Activated CD8-positive, alpha-beta memory T cell treated with anti-CD3 and anti-CD28 coated beads for 48 hours (primary cell): ENCODE measurements around the gene RBM25.
"Not testable (repeated sequence)": the region's sequence is repeated elsewhere in the genome, so short reads cannot be mapped to it uniquely, and the experiment has no call there.

Source experiments
- DNase-seq, 3 experiments: peaks; one replicate each; pipeline ENCODE4 v3.0.0-alpha.2; 2020; ENCODE audit warnings: low read depth in 2 of 3, low spot score in 2 of 3

The RBM25 gene

GRCh38 chr14:73058224-73058921, at the start of gene RBM25:
Gene RBM25, plus strand, starts transcription at chr14:73058534. Its CDS starts 13,108 bp downstream, at chr14:73071642.
- DNase-seq = peak; percentile 78 to 90 (median 85)

DNA sequence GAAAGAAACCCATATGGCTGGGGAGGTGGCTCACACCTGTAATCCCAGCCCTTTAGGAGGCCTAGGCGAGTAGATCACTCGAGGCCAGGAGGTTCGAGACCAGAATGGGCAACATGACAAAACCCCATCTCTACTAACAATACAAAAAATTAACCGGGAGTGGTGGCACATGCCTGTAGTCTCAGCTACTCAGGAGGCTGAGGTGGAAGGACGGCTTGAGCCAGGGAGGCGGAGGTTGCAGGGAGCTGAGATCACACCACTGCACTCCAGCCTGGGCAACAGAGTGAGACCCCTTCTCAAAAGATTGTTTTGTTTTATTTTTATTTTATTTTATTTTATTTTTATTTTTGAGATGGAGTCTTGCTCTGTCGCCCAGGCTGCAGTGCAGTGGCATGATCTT, 47.1 kb upstream of the RBM25 start:
- not testable (repeated sequence) for DNase-seq

DNA sequence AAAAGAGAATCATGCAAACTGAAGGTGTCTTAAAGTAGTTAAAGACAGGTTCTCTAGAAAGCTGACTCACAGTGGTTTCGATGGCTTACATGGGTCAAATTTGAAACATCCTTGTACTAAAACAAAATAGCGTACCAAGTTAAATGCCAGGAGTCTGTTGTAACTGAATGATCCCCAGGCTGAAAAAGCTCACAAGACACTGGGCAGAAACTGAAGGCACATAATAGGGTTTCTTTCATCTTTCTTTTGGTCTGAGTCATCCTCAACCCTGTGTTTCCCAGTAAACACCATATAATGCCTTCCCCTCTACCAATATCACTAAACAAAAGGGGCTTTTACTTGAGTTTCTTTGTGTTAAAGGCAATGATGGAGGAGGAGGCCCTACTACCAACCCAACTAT, 44.2 kb upstream of the RBM25 start:
- no peak for DNase-seq

DNA sequence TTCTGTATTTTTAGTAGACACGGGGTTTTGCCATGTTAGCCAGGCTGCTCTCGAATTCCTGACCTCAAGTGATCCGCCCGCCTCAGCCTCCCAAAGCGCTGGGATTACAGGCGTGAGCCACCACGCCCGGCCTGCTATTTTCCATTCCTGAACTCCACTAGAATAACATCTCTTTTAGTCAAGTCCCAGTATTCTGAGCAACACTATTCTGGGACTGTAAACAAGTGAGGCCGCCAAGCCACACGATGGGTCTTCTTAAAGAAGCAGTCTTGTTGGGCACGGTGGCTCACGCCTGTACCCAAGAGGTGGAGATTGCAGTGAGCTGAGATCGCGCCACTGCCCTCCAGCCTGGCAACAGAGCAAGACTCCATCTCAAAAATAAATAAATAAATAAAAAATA, 42.8 kb upstream of the RBM25 start:
- DNase-seq = not testable (repeated sequence)

DNA sequence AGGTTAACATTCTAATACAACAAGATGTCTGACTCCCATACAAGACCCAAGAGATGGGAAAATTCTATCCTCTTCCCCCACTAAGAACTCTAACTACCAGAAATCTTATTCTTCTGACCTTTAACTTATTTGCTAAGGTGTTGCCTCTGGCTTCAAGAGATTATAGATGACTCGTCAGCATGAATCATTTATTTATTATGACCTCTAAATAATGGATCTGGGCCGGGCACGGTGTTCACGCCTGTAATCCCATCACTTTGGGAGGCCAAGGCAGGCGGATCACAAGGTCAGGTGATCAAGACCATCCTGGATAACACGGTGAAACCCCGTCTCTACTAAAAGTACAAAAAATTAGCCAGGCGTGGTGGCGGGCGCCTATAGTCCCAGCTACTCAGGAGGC, 42.3 kb upstream of the RBM25 start:
- DNase-seq = not testable (repeated sequence)

GRCh38 chr14:73022051-73022450, 36.3 kb upstream of the RBM25 start:
- no peak for DNase-seq

DNA sequence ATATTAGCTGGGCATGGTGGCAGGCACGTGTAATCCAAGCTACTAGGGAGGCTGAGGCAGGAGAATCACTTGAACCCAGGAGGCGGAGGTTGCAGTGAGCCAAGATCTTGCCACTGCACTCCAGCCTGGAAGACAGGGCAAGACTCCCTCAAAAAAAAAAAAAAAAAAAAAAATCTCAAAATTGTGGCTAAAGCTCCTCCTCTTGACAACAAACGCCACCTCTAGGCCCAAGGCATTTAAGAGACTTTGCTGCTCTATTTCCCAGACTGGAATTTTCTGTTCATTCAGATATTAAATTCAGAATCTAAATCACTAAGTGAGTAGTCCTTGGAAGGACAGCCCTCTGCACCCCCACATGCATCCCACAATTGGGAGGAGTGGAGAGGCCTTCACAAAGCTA, 32.8 kb upstream of the RBM25 start:
- no peak for DNase-seq

DNA sequence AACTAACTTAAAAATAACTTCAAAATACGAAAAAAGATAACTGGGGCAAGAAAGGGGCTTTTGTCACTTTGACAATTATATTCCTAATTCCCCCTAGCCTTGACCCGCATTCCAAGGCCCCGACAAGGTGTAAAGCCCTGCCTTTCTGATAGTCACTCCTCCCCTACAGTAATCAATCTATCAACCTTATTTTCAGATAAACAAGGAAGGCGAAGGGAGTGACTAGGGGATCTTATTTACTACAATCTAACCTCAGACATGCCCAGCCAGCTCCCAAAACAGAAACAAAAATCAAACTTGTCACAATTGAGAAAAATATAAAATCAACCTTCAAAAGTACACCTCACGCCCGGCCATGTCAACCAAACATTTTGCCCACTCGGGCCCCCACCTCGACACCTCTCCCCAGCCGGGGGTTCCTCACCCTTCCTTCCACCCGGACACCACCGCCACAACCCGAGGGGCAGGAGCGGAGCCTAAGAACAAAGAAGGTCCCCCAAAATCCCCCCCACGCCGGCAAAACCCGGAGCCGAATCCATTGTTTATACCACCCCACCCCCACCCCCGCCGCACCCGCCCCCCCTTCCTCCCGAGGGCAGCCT, 32.0 kb upstream of the RBM25 start:
- DNase-seq = peak in 2 of 3 experiments; percentile 1 to 2

- peak; percentile 62 to 83 (median 78) for DNase-seq
These were observed 31.3 kb upstream of the RBM25 start, which contains the start of gene ZFYVE1 for GRCh38 chr14:73026845-73027542. Gene ZFYVE1, minus strand, starts transcription at chr14:73027106. Its CDS starts 2,598 bp downstream, at chr14:73024508.

DNA sequence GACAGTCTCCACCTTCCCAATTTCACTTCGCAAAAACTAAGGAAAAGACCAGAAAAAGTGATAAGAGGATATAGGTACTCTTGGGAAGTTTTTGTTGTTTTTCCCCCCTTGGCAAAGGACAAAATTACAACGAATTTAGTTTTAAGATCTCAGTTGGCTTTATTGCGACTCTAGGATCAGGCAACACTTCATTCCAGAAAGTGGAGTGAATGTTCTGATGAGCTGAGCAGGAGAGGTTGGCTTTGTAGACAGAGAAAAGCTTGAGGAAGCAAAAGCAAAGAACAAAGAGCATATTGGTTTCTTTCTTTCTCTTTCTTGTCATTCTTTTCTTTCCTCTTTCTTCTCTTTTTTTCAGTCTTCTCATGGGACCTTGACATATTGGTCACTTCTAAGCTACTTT, 30.8 kb upstream of the RBM25 start:
- no peak for DNase-seq

DNA sequence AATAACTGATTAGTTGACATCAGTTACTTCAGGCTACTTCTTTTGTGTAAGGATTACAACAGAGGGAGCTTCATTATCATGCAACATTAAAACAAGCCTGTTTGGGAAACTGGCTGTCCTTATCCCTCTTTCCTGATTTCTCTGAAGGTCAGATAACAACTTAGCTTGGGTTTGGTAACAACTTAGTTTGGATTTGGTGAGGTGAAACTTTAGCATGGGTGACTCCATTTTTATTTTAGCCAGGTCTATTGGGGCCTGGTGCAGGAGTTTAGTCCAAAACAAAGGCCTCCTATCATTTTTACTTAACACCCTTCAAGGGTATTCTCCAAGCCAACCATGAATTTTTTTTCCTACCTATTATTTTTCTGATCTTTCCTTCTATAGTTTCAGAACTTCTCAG, 30.4 kb upstream of the RBM25 start:
- DNase-seq = no peak

GRCh38 chr14:73036706-73037450, 21.5 kb upstream of the RBM25 start:
- not testable (repeated sequence) for DNase-seq

DNA sequence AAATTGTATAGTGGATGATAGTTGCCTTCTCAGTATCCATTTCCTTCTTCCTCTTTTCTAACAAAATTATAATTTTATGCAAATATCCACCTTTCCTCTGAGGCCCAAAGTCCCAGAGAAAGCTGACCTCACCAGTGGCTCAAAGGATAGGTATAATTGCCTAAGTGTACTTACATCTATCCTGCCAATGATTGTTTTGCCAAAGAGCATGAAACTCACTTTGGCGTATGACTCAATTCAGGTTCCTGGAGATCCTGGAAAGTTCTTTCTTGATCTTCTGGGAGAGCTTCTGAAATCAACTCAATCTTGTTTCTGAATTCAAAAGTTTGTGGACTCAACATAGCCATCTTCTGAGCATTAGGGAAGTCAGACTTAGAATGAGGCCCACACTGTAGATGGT, 10.5 kb upstream of the RBM25 start:
- no peak for DNase-seq

DNA sequence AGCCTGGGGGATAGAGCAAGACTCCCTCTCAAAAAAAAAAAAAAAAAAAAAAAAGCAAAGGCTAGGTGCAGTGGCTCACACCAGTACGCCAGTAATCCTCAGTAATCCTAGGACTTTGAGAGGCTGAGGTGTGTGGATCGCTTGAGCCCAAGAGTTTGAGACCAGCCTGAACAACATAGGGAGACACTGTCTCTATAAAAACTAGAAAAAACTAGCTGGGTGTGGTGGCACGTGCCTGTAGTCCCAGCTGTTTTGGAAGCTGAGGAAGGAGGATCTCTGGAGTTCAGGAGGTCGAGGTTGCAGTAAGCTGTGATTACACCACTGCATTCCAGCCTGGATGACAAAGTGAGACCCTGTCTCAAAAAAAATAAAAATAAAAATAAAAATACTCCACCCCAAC, 8.9 kb upstream of the RBM25 start:
- no peak for DNase-seq

GRCh38 chr14:73055251-73055650, 3.1 kb upstream of the RBM25 start:
- no peak for DNase-seq

DNA sequence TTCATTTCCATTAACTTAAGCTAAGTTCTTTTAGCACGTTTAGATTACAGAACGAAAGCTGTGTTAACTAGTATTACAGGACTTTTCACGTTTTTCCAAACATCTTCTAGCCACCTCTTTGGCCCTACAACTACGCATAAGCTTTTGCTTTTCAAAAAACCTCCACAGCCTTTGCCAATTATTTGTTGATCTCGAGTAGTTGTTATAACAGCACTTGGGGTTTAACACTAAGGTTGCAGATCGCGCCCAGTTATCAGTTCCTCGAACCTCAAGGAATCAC, 450 bp upstream of the RBM25 start:
- no peak for DNase-seq

- DNase-seq = no peak
These were observed 764 bp downstream of the RBM25 start for GRCh38 chr14:73058922-73059673.

DNA sequence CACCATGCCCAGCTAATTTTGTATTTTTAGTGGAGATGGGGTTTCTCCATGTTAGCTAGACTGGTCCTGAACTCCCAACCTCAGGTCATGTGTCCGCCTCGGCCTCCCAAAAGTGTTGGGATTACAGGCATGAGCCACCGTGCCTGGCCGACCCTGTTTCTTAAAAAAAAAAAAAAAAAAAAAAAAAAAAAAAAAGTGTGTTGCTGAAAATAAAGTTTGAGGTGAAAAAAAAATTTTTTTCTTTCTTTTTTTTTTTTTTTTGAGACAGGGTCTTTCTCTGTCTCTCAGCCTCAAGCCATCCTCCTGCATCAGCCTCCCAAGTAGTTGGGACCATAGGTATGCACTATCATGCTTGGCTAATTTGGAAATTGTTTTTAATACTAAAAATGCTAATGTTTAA, 11.3 kb downstream of the RBM25 start:
- no peak for DNase-seq

- no peak for DNase-seq
These were observed 32.7 kb downstream of the RBM25 start for GRCh38 chr14:73091044-73091443.

- no peak for DNase-seq
These were observed 39.1 kb downstream of the RBM25 start for GRCh38 chr14:73097421-73097820.

GRCh38 chr14:73100334-73100733, 42.0 kb downstream of the RBM25 start:
- no peak for DNase-seq
